Measurements from ENCODE around the gene C1QL3. TPM values are rescaled to one million over a fixed set of nuclear protein-coding genes. Genes with fewer than 3 reads are reported as not detected.

C1QL3 gene
- total RNA-seq, 1 donor from 2014 or later, result not detected

GRCh38 chr10:16536155-16536554 is 14.5 kb upstream of the C1QL3 start:
- H3K4me3 Mint-ChIP-seq (ENCODE audit: unreplicated experiment), result no peak overlapping the region
- peaks cover 32% of the 10 kb centered on the region for H3K27me3 Mint-ChIP-seq (ENCODE audit: low read depth)
- no peaks in the 10 kb centered on the region for H3K4me1 Mint-ChIP-seq (ENCODE audit: low read depth)
- DNase-seq (ENCODE audit: low spot score), result no peak
- H3K36me3 Mint-ChIP-seq (ENCODE audit: low read depth), result no peaks in the 10 kb centered on the region
- no peak overlapping the region for H3K27ac Mint-ChIP-seq (ENCODE audit: unreplicated experiment)
- H3K9me3 Mint-ChIP-seq (ENCODE audit: low read depth), result no peaks in the 10 kb centered on the region
- TF ChIP-seq CTCF (IDR thresholded peaks at IDR 0.05), result no peak

- Mint-ChIP-seq H3K9me3 (ENCODE audit: low read depth) (no peaks in the 10 kb centered on the region), H3K36me3 (ENCODE audit: low read depth) (peaks cover 2% of the 10 kb centered on the region), H3K4me1 (ENCODE audit: low read depth) (no peaks in the 10 kb centered on the region), H3K27ac (ENCODE audit: unreplicated experiment) (no peak overlapping the region), H3K27me3 (ENCODE audit: low read depth) (peaks cover 42% of the 10 kb centered on the region), H3K4me3 (ENCODE audit: unreplicated experiment) (no peak overlapping the region)
- no peak for DNase-seq (ENCODE audit: low spot score)
- TF ChIP-seq CTCF (IDR thresholded peaks at IDR 0.05), result no peak
Measured at GRCh38 chr10:16529853-16530252, 8.2 kb upstream of the C1QL3 start.

GRCh38 chr10:16527452-16527851 is 5.8 kb upstream of the C1QL3 start:
- no peak for TF ChIP-seq CTCF (IDR thresholded peaks at IDR 0.05)
- Mint-ChIP-seq H3K4me3 (ENCODE audit: unreplicated experiment) (no peak overlapping the region), H3K4me1 (ENCODE audit: low read depth) (no peaks in the 10 kb centered on the region), H3K36me3 (ENCODE audit: low read depth) (peaks cover 4% of the 10 kb centered on the region), H3K27me3 (ENCODE audit: low read depth) (peaks cover 65% of the 10 kb centered on the region), H3K27ac (ENCODE audit: unreplicated experiment) (no peak overlapping the region), H3K9me3 (ENCODE audit: low read depth) (no peaks in the 10 kb centered on the region)
- no peak for DNase-seq (ENCODE audit: low spot score)

- peak overlapping the region; percentile 60 for H3K4me3 Mint-ChIP-seq (ENCODE audit: unreplicated experiment)
- peak; percentile 83 for DNase-seq (ENCODE audit: low spot score)
- H3K36me3 Mint-ChIP-seq (ENCODE audit: low read depth), result peaks cover 2% of the 10 kb centered on the region
- H3K27ac Mint-ChIP-seq (ENCODE audit: unreplicated experiment), result no peak overlapping the region
- peaks cover 57% of the 10 kb centered on the region for H3K27me3 Mint-ChIP-seq (ENCODE audit: low read depth)
- H3K9me3 Mint-ChIP-seq (ENCODE audit: low read depth), result no peaks in the 10 kb centered on the region
- H3K4me1 Mint-ChIP-seq (ENCODE audit: low read depth), result peaks cover 16% of the 10 kb centered on the region
- TF ChIP-seq CTCF (IDR thresholded peaks at IDR 0.05), result peak; percentile 70
Measured at GRCh38 chr10:16520900-16521299, 779 bp downstream of the C1QL3 start.

- Mint-ChIP-seq H3K9me3 (ENCODE audit: low read depth) (no peaks in the 10 kb centered on the region), H3K27me3 (ENCODE audit: low read depth) (peaks cover 52% of the 10 kb centered on the region), H3K4me3 (ENCODE audit: unreplicated experiment) (peak overlapping the region; percentile 57), H3K36me3 (ENCODE audit: low read depth) (peaks cover 2% of the 10 kb centered on the region), H3K4me1 (ENCODE audit: low read depth) (peaks cover 16% of the 10 kb centered on the region), H3K27ac (ENCODE audit: unreplicated experiment) (no peak overlapping the region)
- no peak for DNase-seq (ENCODE audit: low spot score)
- no peak for TF ChIP-seq CTCF (IDR thresholded peaks at IDR 0.05)
Measured at GRCh38 chr10:16519908-16520861, 1.5 kb downstream of the C1QL3 start.

All from chondrocyte (in vitro differentiated cells).